HepG2 (cell line): ENCODE data around the gene MAP3K3. TPM values are rescaled to one million over a fixed set of nuclear protein-coding genes. Genes with fewer than 3 reads are reported as not detected.

Source experiments
- ARID3A ChIP-seq: IDR thresholded peaks from 2 replicates; pipeline ENCODE4 v1.6.1; 2012; ENCODE audit warnings: low read depth, low read length, improper control_type of control experiment
- DBP ChIP-seq: sonication (generic); formaldehyde crosslinking; IDR thresholded peaks from 2 replicates; pipeline ENCODE4 v1.4.0; 2020; ENCODE audit warnings: missing genetic modification reagents; ENCODE audit errors: not compliant biosample characterization
- FOXA1 ChIP-seq, 2 experiments: fragments of 450-650 bp in 1 of 2; sonication (generic) in 1 of 2; formaldehyde crosslinking in 1 of 2; IDR thresholded peaks; 2 replicates each; pipeline versions ENCODE4 v1.4.0 to v1.6.1; 2016 to 2020; ENCODE audit warnings: missing genetic modification reagents in 1 of 2
- FOXK2 ChIP-seq: fragments of 450-650 bp; IDR thresholded peaks from 2 replicates; pipeline ENCODE4 v1.6.1; 2016
- GLI4 ChIP-seq: sonication (generic); formaldehyde crosslinking; IDR thresholded peaks from 2 replicates; pipeline ENCODE4 v1.5.1; 2020; ENCODE audit warnings: missing genetic modification reagents, mild to moderate bottlenecking, moderate library complexity, borderline replicate concordance
- GPBP1L1 ChIP-seq: sonication (generic); formaldehyde crosslinking; IDR thresholded peaks from 2 replicates; pipeline ENCODE4 v1.5.0; 2020; ENCODE audit warnings: mild to moderate bottlenecking, missing genetic modification reagents
- HNRNPL ChIP-seq: fragments of 200-400 bp; formaldehyde crosslinking; IDR thresholded peaks from 2 replicates; pipeline ENCODE4 v1.6.1; 2017; ENCODE audit warnings: mild to moderate bottlenecking, low read depth, low read length
- IKZF4 ChIP-seq: sonication (generic); formaldehyde crosslinking; IDR thresholded peaks from 2 replicates; pipeline ENCODE4 v1.5.1; 2020; ENCODE audit warnings: borderline replicate concordance, mild to moderate bottlenecking, low read depth, missing genetic modification reagents; ENCODE audit errors: not compliant biosample characterization
- MED1 ChIP-seq: sonication (generic); formaldehyde crosslinking; IDR thresholded peaks from 2 replicates; pipeline ENCODE4 v1.4.0; 2020; ENCODE audit warnings: missing genetic modification reagents
- MXI1 ChIP-seq: IDR thresholded peaks from 3 replicates; pipeline ENCODE4 v1.6.1; 2012; ENCODE audit warnings: low read depth, low read length, inconsistent platforms, borderline replicate concordance
- NFKB2 ChIP-seq: sonication (generic); formaldehyde crosslinking; IDR thresholded peaks from 2 replicates; pipeline ENCODE4 v1.4.0; 2020; ENCODE audit warnings: missing genetic modification reagents, borderline replicate concordance
- POLR2G ChIP-seq: fragments of 200-400 bp; formaldehyde crosslinking; IDR thresholded peaks from 2 replicates; pipeline ENCODE4 v1.6.1; 2018; ENCODE audit warnings: mild to moderate bottlenecking, low read depth, low read length, moderate library complexity
- RNF2 ChIP-seq: fragments of 450-650 bp; conservative IDR thresholded peaks from 2 replicates; pipeline ENCODE4 v1.6.1; 2016; ENCODE audit warnings: low read depth
- YY1 ChIP-seq: IDR thresholded peaks from 2 replicates; pipeline ENCODE4 v1.6.1; 2011; ENCODE audit warnings: low read length, low read depth, moderate library complexity, mild to moderate bottlenecking; ENCODE audit not compliant: insufficient read depth, insufficient replicate concordance
- ZBTB10 ChIP-seq: sonication (generic); formaldehyde crosslinking; IDR thresholded peaks from 2 replicates; pipeline ENCODE4 v1.4.0; 2020; ENCODE audit warnings: missing genetic modification reagents, borderline replicate concordance
- ZBTB7A ChIP-seq: sonication (generic); formaldehyde crosslinking; IDR thresholded peaks from 2 replicates; pipeline ENCODE4 v1.8.0; 2022; ENCODE audit warnings: mild to moderate bottlenecking, missing genetic modification reagents
- ZNF30 ChIP-seq: sonication (generic); formaldehyde crosslinking; IDR thresholded peaks from 2 replicates; pipeline ENCODE4 v1.5.0; 2020; ENCODE audit warnings: mild to moderate bottlenecking, missing genetic modification reagents
- ZNF496 ChIP-seq: sonication (generic); formaldehyde crosslinking; IDR thresholded peaks from 2 replicates; pipeline ENCODE4 v1.8.1; 2023; ENCODE audit warnings: mild to moderate bottlenecking, moderate library complexity, missing genetic modification reagents; ENCODE audit not compliant: insufficient replicate concordance
- ZNF564 ChIP-seq: sonication (generic); formaldehyde crosslinking; IDR thresholded peaks from 2 replicates; pipeline ENCODE4 v1.8.1; 2023; ENCODE audit warnings: mild to moderate bottlenecking, missing genetic modification reagents
- ZNF775 ChIP-seq: sonication (generic); formaldehyde crosslinking; IDR thresholded peaks from 2 replicates; pipeline ENCODE4 v1.4.0; 2020; ENCODE audit warnings: missing genetic modification reagents, mild to moderate bottlenecking, moderate library complexity, borderline replicate concordance
- ZNF83 ChIP-seq: sonication (generic); formaldehyde crosslinking; IDR thresholded peaks from 2 replicates; pipeline ENCODE4 v1.4.0; 2020; ENCODE audit warnings: missing genetic modification reagents, mild to moderate bottlenecking, borderline replicate concordance
- ZNF883 ChIP-seq: sonication (generic); formaldehyde crosslinking; IDR thresholded peaks from 2 replicates; pipeline ENCODE4 v1.5.1; 2020; ENCODE audit warnings: mild to moderate bottlenecking, missing genetic modification reagents; ENCODE audit errors: not compliant biosample characterization
- polyA plus RNA-seq, 8 experiments: library from polyadenylated mRNA; depleted of rRNA in 3 of 8; stranded (reverse) in 7 of 8; unstranded in 1 of 8; fragments of >200 nt; fragmentation: Illumina TruSeq in 4 of 8; extraction: Trizol in 4 of 8; gene quantifications; 2 replicates each; pipeline versions ENCODE4 v1.2.1 to v1.2.3, GENCODE V29; 2011 to 2016; ENCODE audit warnings: low read depth in 4 of 8, missing spikeins in 1 of 8, mixed read lengths in 1 of 8; ENCODE audit not compliant: insufficient read depth in 1 of 8
- total RNA-seq, 5 experiments: library from RNA; depleted of rRNA; stranded (reverse); fragments of >200 nt; fragmentation: Illumina TruSeq; extraction: Trizol; gene quantifications; 2 replicates each; pipeline ENCODE4 v1.2.3, GENCODE V29; 2016; ENCODE audit warnings: low read depth in 1 of 5

The MAP3K3 gene
- total and polyA plus RNA-seq, 2 of the 13 experiments (the other 11 are each of a cell fraction or from before 2014, with no cell fraction given), result 17.7 to 21.8 TPM

- TF ChIP-seq GLI4 (no peak; the same call in 1 of the 2 replicates), RNF2 (peak; percentile 75; the same call in 1 of the 2 replicates), FOXK2 (peak; percentile 58; the same call in 1 of the 2 replicates), GPBP1L1 (no peak), DBP (CRISPR knock-in tag) (peak; percentile 57), HNRNPL (peak; percentile 83), MED1 (CRISPR knock-in tag) (peak; percentile 91), ZBTB10 (CRISPR knock-in tag) (peak; percentile 60; the same call in 1 of the 2 replicates), ZNF883 (CRISPR knock-in tag) (peak; percentile 89), POLR2G (peak; percentile 93), YY1 (peak; percentile 81), IKZF4 (CRISPR knock-in tag) (peak; percentile 92), ZNF496 (CRISPR knock-in tag) (no peak), NFKB2 (CRISPR knock-in tag) (peak; percentile 98), ZNF564 (CRISPR knock-in tag) (peak; percentile 86), ZBTB7A (CRISPR knock-in tag) (no peak), ZNF83 (peak; percentile 87; the same call in 1 of the 2 replicates), FOXA1 (IDR thresholded peaks at IDR 0.05) (no peak), FOXA1 (CRISPR knock-in tag; IDR thresholded peaks at IDR 0.05) (peak; percentile 74), ZNF30 (CRISPR knock-in tag) (peak; percentile 35; the same call in 1 of the 2 replicates), MXI1 (peak; percentile 92), ZNF775 (CRISPR knock-in tag) (peak; percentile 70; the same call in 1 of the 2 replicates), ARID3A (no peak)
Observed at GRCh38 chr17:63600569-63601438, 21.4 kb upstream of the MAP3K3 start, which contains the start of gene TACO1 (continued).
